Measurements from ENCODE around the gene CEL. TPM values are rescaled to one million over a fixed set of nuclear protein-coding genes. Genes with fewer than 3 reads are reported as not detected.
"Not testable (repeated sequence)": the region's sequence is repeated elsewhere in the genome, so short reads cannot be mapped to it uniquely, and the experiment has no call there.

CEL gene
- total and polyA plus RNA-seq, 9 donors, result 0.97 to 12.0 (median 1.9) TPM

DNA sequence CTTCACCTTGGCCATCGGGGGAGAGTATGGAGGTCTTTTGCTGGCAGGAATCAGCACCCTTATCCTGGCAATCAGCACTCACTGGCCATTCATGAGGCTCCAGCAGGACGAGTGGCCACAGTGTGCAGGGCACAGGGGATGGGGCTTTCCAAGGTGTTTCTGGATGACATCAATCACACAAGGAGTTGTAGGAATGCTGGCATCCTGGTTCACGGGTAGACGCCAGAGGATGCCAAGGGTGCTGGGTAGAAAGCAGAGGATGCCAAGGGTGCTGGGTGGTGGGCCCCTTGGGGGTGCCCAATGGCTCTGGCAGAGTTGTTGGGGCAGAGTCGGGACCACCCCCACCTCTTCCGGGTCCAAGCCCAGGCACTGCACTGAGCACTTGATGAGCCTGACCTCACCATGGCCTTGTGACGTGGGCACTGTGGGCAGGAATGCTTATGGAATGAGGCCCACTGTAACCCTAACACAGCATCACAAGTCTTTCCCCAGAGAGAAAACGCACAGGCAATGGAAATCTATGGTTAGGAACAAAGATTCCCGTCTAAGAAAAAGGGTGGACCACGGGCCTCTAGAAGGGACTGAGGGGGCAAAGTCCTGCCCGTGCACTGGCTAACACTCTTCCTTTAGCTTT lies 29.1 kb downstream of the CEL start:
- 85% methylated on average over 6 of the region's 11 CpGs for WGBS (ENCODE audit: insufficient coverage)
- Histone ChIP-seq H3K27ac (ENCODE audit: low read length) (no peak overlapping the region), H3K4me3 (ENCODE audit: low read length) (no peak overlapping the region), H3K4me1 (ENCODE audit: control insufficient read depth, insufficient read depth, low read length) (peaks cover 15% of the 10 kb centered on the region), H3K27me3 (ENCODE audit: control insufficient read depth, insufficient read depth, low read length) (no peaks in the 10 kb centered on the region), H3K9me3 (replicated peaks; ENCODE audit: control insufficient read depth, low read depth, low read length) (peaks cover 8% of the 10 kb centered on the region), H3K36me3 (ENCODE audit: control insufficient read depth, insufficient read depth, low read length) (no peaks in the 10 kb centered on the region)
- DNase-seq, result no peak

- not testable (repeated sequence) for H3K4me3 ChIP-seq (ENCODE audit: low read length); H3K27ac ChIP-seq (ENCODE audit: low read length); H3K27me3 ChIP-seq (ENCODE audit: control insufficient read depth, insufficient read depth, low read length); H3K4me1 ChIP-seq (ENCODE audit: control insufficient read depth, insufficient read depth, low read length); DNase-seq
- WGBS (ENCODE audit: insufficient coverage), result no CpG with 5 or more reads among the region's 4 CpGs
- Histone ChIP-seq H3K9me3 (replicated peaks; ENCODE audit: control insufficient read depth, low read depth, low read length) (peaks cover 24% of the 10 kb centered on the region), H3K36me3 (ENCODE audit: control insufficient read depth, insufficient read depth, low read length) (peaks cover 27% of the 10 kb centered on the region)
Measured at GRCh38 chr9:133094351-133094750, 32.6 kb downstream of the CEL start.

- DNase-seq, result no peak
- H3K27me3 ChIP-seq (ENCODE audit: control insufficient read depth, insufficient read depth, low read length), result no peaks in the 10 kb centered on the region
- H3K4me1 ChIP-seq (ENCODE audit: control insufficient read depth, insufficient read depth, low read length), result peaks cover 8% of the 10 kb centered on the region
- WGBS (ENCODE audit: insufficient coverage), result 100% methylated on average over 1 of the region's 3 CpGs
- H3K9me3 ChIP-seq (replicated peaks; ENCODE audit: control insufficient read depth, low read depth, low read length), result peaks cover 24% of the 10 kb centered on the region
- no peak overlapping the region for H3K27ac ChIP-seq (ENCODE audit: low read length)
- peaks cover 32% of the 10 kb centered on the region for H3K36me3 ChIP-seq (ENCODE audit: control insufficient read depth, insufficient read depth, low read length)
- no peak overlapping the region for H3K4me3 ChIP-seq (ENCODE audit: low read length)
Measured at GRCh38 chr9:133094842-133095393, 33.1 kb downstream of the CEL start.

GRCh38 chr9:133098104-133098754 lies 36.4 kb downstream of the CEL start:
- Histone ChIP-seq H3K4me1 (ENCODE audit: control insufficient read depth, insufficient read depth, low read length) (peaks cover 3% of the 10 kb centered on the region), H3K27ac (ENCODE audit: low read length) (no peak overlapping the region), H3K9me3 (replicated peaks; ENCODE audit: control insufficient read depth, low read depth, low read length) (peaks cover 24% of the 10 kb centered on the region), H3K4me3 (ENCODE audit: low read length) (no peak overlapping the region), H3K27me3 (ENCODE audit: control insufficient read depth, insufficient read depth, low read length) (no peaks in the 10 kb centered on the region), H3K36me3 (ENCODE audit: control insufficient read depth, insufficient read depth, low read length) (peaks cover 65% of the 10 kb centered on the region)
- 95% methylated on average over 11 of the region's 16 CpGs for WGBS (ENCODE audit: insufficient coverage)
- DNase-seq, result no peak

GRCh38 chr9:133098871-133099270 lies 37.1 kb downstream of the CEL start:
- no peak for DNase-seq
- Histone ChIP-seq H3K4me1 (ENCODE audit: control insufficient read depth, insufficient read depth, low read length) (peaks cover 3% of the 10 kb centered on the region), H3K27me3 (ENCODE audit: control insufficient read depth, insufficient read depth, low read length) (no peaks in the 10 kb centered on the region), H3K36me3 (ENCODE audit: control insufficient read depth, insufficient read depth, low read length) (peaks cover 71% of the 10 kb centered on the region), H3K4me3 (ENCODE audit: low read length) (no peak overlapping the region), H3K9me3 (replicated peaks; ENCODE audit: control insufficient read depth, low read depth, low read length) (peaks cover 24% of the 10 kb centered on the region), H3K27ac (ENCODE audit: low read length) (no peak overlapping the region)
- 98% methylated on average over 5 of the region's 5 CpGs for WGBS (ENCODE audit: insufficient coverage)

DNA sequence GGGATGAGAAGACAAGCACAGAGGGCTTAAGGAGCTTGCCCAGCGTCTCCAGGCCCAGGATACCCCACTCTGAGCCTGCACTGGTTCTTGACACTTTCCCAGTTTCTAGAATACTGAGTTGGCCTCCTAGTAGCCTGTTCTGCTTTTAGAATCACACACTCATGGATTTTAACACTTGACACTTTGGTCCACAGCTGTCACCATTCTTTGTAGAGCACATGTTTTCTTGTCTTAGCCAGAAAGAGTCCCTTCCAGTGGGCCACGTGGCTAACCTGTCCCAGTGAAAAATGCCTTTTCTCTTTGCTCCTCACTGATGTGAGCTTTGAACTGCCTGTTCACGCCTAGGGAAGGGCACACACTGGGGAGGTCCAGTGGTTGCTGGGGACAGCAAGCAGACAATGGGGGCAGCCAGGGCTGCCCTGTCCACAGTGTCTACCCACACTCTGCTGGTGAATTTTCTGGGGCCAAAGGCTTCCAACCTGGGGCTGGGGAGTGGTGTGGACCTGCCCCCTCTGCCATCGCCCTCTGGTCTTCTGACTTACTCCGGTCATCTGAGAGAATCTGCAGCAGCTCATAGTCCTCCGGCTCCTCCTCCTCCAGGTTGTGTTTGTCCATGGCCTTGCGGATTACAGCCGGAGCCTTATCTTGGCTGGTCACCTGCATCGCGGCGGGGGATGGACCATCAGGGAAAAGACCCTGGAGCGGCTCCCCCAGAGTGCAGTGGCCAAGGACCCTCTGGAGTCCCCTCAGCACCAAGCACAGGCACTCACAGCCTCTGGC lies 38.1 kb downstream of the CEL start:
- peaks cover 3% of the 10 kb centered on the region for H3K4me1 ChIP-seq (ENCODE audit: control insufficient read depth, insufficient read depth, low read length)
- H3K27ac ChIP-seq (ENCODE audit: low read length), result no peak overlapping the region
- H3K36me3 ChIP-seq (ENCODE audit: control insufficient read depth, insufficient read depth, low read length), result peaks cover 81% of the 10 kb centered on the region
- H3K9me3 ChIP-seq (replicated peaks; ENCODE audit: control insufficient read depth, low read depth, low read length), result peaks cover 21% of the 10 kb centered on the region
- DNase-seq, result no peak
- H3K27me3 ChIP-seq (ENCODE audit: control insufficient read depth, insufficient read depth, low read length), result no peaks in the 10 kb centered on the region
- no peak overlapping the region for H3K4me3 ChIP-seq (ENCODE audit: low read length)
- 92% methylated on average over 10 of the region's 12 CpGs for WGBS (ENCODE audit: insufficient coverage)

DNA sequence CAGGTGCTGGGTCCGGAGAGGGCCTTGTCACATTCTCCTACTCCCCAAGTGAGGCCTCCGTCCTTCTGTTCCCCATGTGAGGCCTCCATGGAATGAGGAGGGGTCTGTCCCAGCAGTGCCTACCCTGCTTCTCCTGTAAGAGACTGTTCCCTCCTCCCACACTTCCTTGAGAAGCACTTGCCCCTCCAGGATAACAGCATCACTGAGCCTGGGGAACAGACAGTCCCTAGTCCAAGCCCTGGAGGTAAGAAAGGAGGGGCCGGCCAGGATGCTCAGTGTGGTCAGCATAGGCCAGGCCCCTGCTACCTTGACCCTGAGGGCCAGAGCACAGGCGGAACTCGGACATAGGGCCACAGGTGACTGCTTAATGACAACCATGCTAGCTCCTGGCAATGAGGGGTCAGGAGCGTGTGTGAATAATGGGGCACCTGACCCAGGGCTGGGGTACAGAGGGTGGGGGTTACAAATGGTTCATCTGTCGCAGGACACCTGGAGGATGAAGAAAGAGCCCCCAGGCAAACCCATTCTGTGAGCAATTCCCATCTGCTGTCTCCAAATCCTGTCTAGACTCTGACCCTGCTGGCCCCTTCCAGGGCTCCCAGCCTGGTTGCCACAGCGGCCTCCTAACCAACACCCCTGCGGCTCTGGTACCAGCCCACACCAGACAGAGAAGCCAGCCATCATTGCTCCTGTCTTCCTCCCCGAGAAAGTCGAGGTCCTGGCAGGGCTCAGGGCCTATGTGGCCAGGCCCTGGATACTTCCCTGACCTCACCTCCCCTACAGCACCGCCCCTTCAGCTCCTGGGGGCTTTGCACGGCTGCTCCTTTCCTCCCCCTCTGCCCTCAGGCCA lies 39.0 kb downstream of the CEL start:
- Histone ChIP-seq H3K27ac (ENCODE audit: low read length) (no peak overlapping the region), H3K27me3 (ENCODE audit: control insufficient read depth, insufficient read depth, low read length) (no peaks in the 10 kb centered on the region), H3K9me3 (replicated peaks; ENCODE audit: control insufficient read depth, low read depth, low read length) (peaks cover 17% of the 10 kb centered on the region), H3K4me1 (ENCODE audit: control insufficient read depth, insufficient read depth, low read length) (peaks cover 3% of the 10 kb centered on the region), H3K4me3 (ENCODE audit: low read length) (no peak overlapping the region), H3K36me3 (ENCODE audit: control insufficient read depth, insufficient read depth, low read length) (peaks cover 87% of the 10 kb centered on the region)
- 87% methylated on average over 10 of the region's 13 CpGs for WGBS (ENCODE audit: insufficient coverage)
- no peak for DNase-seq

- H3K9me3 ChIP-seq (replicated peaks; ENCODE audit: control insufficient read depth, low read depth, low read length), result peaks cover 10% of the 10 kb centered on the region
- 93% methylated on average over 22 of the region's 32 CpGs for WGBS (ENCODE audit: insufficient coverage)
Measured at GRCh38 chr9:133101356-133102189, 39.8 kb downstream of the CEL start.

More at GRCh38 chr9:133101356-133102189, 39.8 kb downstream of the CEL start:
- DNase-seq, result no peak
- Histone ChIP-seq H3K4me3 (ENCODE audit: low read length) (no peak overlapping the region), H3K27ac (ENCODE audit: low read length) (no peak overlapping the region), H3K27me3 (ENCODE audit: control insufficient read depth, insufficient read depth, low read length) (no peaks in the 10 kb centered on the region), H3K36me3 (ENCODE audit: control insufficient read depth, insufficient read depth, low read length) (peaks cover 94% of the 10 kb centered on the region), H3K4me1 (ENCODE audit: control insufficient read depth, insufficient read depth, low read length) (peaks cover 3% of the 10 kb centered on the region)

All from muscle of leg (tissue), 11 donors.